Fibroblast of lung (primary cell): Measurements from ENCODE around the gene PAPOLB.

Experiments used
- CTCF ChIP-seq, 2 donors: IDR thresholded peaks in 1 of 2; conservative IDR thresholded peaks in 1 of 2; 1 replicate in 1 of 2; 2 replicates in 1 of 2; pipeline ENCODE4 v1.5.1; 2011 to 2012; ENCODE audit warnings: low read length in 2 of 2, control low read depth in 1 of 2, inconsistent platforms in 1 of 2, low read depth in 1 of 2, mild to moderate bottlenecking in 1 of 2
- EZH2 ChIP-seq: IDR thresholded peaks from 2 replicates; pipeline ENCODE4 v1.5.1; 2012; ENCODE audit warnings: low read length, control low read depth, mild to moderate bottlenecking; ENCODE audit errors: missing control alignments

DNA sequence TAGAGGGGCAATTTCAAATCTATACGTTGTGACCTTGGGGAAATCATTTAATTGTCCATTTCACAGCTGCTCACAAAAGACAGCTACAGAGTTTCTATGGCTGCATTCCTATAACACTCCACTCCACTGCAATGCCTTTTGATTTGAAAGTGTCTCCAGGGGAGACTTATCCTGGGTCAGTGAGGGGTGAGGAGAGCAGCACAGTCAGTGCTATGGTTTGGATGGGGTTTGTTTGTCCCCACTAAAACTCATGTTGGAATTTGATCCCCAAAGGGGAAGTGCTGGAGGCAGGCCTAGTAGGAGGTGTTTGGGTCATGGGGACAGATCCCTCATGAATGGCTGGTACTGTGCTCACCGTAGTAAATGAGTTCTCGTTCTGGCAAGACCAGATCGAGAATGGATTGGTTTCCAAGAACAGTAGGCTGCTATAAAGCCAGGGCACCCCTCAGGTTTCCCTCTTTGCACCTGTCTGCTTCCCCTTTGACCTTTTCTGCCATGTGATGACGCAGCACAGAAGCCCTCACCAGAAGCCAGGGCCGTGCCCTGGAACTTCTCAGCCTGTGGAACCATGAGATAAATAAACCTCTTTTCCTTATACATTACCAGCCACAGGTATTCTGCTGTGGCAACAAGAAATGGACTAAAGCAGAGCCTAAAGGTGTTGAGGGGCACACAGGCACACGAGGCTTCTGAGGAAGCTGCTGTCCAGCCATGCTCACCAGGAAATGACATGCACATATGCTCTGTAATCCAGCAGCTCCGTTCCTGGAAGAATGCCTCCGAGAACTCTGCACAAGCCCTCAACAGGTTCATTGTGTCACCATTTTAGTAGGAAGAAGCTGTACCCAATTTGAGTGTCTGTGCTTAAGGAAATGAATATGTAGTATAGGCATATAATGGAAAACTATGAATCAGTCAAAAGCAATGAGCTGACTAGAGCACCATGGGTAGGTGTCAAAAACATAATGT is 5.0 kb upstream of the PAPOLB start:
- TF ChIP-seq CTCF (conservative IDR thresholded peaks at IDR 0.05 in 1 of 2, IDR thresholded peaks at IDR 0.05 in 1 of 2; ENCODE audit: low read depth in 1 of 2, low read length in 2 of 2) (no peak), EZH2 (no peak)
